Measurements from ENCODE around the gene MYO7A.
"Not testable (repeated sequence)": the region's sequence is repeated elsewhere in the genome, so short reads cannot be mapped to it uniquely, and the experiment has no call there.

The MYO7A gene

DNA sequence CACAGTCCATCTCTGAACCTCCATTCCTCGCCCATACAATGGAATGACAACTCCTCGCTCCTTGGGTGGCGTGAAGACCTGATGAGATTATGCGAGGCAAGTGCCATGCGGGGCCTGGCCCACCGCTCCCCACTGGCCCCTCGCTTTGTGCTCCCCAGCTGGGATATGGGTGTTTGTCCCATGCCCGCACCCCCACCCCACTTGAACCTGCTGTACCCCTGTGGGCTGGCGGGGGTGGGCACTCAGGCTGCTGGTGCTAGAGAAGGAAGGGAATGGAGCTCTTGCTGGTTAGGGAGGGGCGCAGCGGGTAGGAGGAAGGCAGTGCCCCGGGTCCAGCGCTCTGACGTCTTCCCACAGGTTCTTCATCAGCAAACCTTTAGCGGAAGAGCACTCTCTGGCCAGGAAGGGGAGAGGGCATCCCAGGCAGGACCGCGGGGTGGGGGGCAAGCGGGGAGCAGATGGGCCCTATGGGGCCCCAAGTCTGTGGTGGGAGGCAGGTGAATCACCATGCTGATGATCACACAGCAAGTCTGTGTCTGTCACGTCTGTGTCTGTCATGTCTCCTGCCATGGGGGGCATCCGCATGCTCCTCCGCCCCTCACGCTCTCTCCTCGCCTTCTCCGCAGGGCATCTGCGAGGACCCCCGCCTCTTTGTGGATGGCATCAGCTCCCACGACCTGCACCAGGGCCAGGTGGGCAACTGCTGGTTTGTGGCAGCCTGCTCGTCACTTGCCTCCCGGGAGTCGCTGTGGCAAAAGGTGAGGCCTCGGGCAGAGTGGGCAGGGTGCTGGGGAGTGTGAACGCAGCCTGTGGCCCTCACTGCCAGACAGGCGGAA, 34.8 kb upstream of the MYO7A start:
- DNase-seq: no peak

DNA sequence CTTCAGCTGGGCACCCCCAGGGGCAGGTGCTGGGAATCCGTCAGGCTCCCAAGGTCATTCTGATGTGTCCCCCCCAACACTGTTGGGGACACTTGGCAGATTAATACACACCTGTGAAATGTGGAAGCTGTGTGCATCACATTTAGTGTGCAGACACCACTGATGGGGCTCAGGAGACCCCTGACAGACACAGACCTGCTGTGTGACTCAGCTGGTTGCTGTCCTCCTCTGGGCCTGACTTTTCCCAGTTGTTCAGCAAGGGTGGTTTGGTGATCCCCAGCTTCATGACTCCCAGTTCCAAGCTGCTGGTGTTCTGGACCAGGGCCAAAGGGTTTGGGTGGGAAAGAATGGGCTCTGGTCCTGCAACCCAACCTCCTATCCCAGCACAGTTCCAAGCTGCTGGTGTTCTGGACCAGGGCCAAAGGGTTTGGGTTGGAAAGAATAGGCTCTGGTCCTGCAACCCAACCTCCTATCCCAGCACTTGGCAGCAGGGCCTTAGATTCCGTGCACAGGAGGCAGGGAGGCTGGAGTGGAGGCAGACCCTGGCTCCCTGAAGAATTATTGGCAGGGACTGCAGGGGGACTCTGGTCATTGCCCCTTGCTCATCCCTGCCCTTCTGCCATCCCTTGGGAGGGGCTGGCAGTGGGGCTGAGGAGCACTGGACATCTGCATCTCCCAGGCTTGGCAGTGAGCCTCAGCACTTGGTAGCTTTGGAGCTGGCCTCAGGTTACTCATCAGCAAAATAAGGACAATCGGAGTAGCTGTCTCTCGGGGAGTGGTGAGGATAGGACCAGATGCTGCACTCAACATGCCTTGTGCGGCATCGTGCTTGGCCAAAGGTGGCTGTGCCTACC, 33.8 kb upstream of the MYO7A start:
- no peak for DNase-seq

GRCh38 chr11:77094841-77095365, 33.1 kb upstream of the MYO7A start:
- DNase-seq: no peak

- no peak for DNase-seq
Measured at GRCh38 chr11:77095551-77096490, 32.2 kb upstream of the MYO7A start.

DNA sequence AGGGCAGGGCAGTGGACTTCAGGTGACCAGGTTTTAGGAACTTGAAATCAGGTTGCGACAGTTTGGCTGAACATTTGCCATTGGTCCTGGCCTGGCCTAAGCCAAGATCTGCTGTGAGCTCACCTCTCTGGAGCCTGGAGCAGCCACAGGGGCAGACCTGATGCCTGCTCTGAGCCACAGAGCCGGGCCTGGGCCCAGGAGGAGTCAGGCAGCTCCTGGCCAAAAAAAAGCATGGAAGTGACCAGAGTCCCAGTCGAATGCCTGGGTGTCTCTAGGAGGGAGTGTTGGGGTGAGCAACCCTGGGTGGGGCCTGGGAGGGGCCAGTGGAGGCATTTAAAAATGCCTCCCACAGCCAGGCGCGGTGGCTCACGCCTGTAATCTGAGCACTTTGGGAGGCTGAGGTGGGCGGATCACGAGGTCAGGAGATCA, 31.4 kb upstream of the MYO7A start:
- no peak for DNase-seq

GRCh38 chr11:77097180-77097579, 30.9 kb upstream of the MYO7A start:
- DNase-seq: not testable (repeated sequence)

DNA sequence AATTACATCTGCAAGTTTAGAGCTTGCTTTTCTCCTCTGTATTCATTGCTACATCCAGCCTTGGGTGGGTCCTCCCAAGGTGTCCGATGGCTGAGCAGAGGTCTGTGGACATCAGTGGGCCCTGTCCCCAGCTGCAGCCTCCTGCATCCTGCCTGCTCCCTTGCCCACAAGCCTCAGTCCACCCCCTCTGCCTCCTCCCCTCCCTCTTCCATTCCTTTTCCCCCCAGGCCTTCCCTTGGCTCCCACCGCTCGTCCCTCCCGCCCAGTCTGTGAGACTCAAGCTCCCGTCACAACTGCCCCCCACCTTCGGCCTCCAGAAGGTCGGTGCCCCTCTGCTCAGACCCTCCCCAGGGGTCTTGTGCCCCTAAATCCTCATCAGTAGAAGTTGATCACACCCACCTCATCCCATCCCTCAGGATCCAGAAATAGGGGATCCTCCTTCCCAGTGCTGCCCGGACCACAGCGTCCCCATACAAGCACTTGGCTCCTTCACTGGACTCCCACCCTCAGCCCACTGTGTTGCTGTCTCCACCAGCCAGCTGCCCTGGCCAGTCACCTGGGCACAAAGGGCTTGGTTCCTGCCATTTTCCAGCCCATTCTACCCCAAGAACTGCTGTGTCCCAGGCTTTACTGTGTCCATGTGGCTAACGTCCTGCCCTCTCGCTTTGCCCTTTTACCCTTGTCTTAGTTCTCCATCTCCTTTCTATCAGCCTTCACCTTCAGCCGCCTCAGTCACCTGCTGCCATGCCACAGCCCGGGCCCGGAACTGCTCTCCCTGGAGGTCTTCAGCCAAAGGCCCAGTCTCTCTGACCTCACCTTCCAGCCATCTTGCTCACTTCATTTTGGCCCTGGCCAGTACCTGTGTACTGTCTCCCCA, 27.6 kb upstream of the MYO7A start:
- DNase-seq: no peak

DNA sequence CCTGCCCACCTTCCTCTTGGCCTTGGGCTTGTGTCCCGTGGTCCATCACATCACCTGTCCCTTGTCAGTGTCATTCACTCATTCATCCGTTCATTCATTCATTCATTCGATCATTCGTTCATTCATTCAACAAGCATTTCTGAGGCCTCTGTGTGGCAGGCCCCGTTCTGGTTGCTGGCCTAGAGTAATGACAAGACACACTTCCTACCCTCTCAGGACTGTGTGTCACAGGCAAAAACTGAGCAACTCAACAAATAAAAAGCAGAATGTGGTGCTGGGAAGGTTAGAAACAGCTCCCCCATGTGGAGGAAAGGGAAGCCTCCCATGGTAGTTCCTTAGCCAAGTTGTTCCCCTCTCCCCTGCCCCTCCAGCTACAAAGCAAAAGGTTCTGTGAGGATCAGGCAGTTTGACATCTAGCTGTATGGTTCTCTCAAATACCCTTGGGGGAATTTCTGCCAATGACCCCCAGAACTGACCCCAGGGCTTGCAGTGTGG, 27.0 kb upstream of the MYO7A start:
- peak; percentile 61 to 68 (median 64) for DNase-seq

GRCh38 chr11:77102246-77103210, 25.5 kb upstream of the MYO7A start, which contains the start of gene OMP:
Gene OMP (plus strand): TSS chr11:77102840. CDS start chr11:77102840, 0 bp downstream.
- DNase-seq: no peak

DNA sequence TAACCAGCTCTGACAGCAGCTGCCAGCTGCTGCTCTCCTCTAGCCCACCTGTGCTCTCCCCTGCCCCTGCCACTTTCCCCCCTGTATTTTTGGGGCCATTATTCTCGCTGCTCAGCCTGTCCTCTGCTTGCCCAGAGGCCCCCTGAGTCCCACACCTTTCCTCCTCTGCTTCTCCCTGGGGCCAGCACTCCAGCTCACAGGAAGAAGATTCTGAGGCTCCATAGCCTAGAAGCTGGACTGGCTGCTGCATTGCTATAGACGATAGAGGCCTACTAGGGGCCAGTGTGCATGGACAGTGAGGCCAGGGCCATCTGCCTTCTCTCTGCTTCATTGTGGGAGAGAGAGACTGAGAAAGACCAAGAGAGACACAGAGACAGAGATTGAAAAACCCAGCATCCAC, 24.7 kb upstream of the MYO7A start:
- DNase-seq: no peak

GRCh38 chr11:77104727-77105126, 23.3 kb upstream of the MYO7A start:
- DNase-seq: no peak

DNA sequence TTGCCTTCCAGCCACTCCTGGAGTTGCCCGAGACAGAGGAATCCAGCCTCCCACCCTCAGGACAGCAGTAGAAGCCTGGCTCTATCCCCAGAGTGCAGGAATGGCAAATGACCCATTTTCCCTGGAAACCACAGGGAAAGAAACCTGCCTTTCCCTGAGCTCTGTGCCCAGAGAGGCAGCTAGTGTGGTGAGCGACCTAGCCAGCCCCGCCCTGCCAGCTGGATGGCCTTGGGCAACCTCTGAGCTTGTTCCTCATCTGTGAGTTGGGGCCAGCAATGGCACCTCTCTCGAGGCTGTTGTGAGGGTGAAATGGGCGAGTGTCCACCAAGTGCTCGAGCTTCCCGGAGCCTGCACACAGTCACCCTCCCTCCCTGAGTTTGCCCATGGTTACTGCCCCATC, 21.7 kb upstream of the MYO7A start:
- peak in 2 of 3 donors; percentile 15 to 19 for DNase-seq

DNA sequence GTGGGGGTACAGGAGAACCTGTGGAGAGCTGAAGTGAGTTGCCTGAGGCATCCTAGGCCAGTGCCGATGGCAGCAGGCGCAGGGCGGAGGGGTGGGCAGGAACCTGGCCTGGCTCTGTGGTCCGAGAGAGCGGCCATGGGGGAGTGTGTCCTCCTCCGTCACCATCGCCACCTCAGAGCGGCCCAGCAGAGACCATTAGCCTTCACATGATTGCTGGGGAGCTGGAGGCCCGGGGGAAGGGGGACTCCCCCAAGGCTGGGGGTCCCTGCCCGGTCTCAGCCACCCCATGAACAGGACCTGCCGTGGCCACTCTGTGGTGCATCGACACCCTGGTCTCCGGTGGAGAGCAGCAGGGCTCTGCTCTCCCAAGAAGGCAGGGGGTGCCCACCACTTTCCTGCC, 21.3 kb upstream of the MYO7A start:
- no peak for DNase-seq

DNA sequence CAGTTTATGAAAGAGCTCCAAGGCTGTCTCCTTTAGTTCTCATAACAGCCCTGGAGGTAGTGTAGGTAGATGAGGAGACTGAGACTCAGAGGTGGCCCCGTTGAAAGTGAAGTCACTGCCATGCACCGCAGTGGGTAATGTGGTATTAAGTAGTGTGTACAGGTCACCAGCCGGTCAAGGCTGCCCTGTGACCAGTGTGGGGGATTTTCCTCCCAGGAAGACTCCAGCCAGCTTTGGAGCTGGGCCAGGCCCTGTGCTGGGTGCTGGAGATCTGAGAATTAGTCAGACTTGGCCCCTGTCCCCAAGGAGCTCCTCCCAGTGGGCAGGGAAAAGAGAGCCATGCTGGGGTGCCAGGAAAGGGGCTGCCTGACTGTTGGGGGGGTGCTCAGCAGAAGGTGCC, 20.1 kb upstream of the MYO7A start:
- DNase-seq: peak; percentile 39 to 71 (median 50)

DNA sequence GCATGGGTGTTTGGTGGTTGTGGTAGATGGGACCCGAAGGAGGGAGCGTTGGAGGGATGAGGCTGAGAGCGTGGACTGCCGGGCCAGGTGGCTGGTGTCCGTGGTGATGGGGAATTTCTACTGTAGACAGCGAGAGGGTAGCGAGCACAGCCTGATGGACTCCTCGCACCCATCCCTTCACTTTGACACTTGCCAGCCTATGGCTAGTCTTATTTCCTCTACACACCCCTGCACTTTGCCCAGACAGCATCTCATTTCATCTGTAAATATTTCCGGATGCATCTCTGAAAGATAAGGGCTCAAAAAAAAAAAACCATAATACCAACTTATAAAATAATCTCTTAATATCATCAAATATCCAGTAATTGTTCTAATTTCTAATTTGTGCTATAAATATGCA, 19.6 kb upstream of the MYO7A start:
- DNase-seq: no peak

- no peak for DNase-seq
Measured at GRCh38 chr11:77109236-77110019, 18.6 kb upstream of the MYO7A start.

GRCh38 chr11:77110836-77111235, 17.2 kb upstream of the MYO7A start:
- DNase-seq: no peak

DNA sequence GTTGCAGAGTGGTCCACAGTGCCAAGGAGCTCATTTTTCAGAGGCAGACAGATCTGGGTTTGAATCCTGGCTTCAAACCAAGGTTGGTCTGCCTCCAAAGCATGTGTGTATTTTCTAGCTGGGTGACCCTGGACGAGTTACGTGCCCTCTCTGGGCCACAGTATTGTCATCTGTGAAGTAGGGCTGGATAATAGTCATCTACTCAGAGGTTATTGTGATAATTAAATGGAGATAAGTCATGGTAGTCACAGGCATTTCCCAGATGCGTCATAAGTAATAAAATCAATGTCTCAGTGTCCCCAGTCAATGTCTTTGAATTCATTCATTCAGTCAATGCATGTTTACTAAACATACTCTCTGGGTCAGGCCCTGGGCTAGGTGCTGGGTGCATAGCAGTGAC, 16.8 kb upstream of the MYO7A start:
- DNase-seq: no peak

DNA sequence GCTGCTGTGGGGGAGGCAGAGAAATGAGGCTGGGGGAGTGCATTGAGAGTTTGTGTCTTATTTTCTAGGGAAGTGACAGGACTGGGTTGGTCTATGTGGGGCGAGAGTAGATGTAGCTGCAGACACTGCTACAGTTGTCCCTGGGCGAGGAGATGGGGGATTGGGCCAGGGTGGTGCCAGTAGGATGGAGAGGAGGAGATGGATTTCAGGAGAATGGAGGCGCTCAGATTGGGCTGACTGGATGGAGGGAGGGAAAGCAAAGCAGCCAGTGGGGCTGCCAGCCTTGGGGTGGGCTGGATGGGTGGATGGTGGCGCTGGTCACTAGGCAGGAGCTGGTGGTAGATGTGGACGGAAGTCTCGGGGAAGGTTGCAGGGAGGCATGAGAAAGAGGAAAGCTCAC, 16.1 kb upstream of the MYO7A start:
- no peak for DNase-seq
